HepG2 (cell line): ENCODE measurements around the gene IQGAP2. TPM values are rescaled to one million over a fixed set of nuclear protein-coding genes. Genes with fewer than 3 reads are reported as not detected.
A peak's percentile ranks its signal among the peaks of the same experiment; 100 is the strongest.

Experiments used
- ARID4A ChIP-seq: sonication (generic); formaldehyde crosslinking; IDR thresholded peaks from 2 replicates; pipeline ENCODE4 v1.5.0; 2020; ENCODE audit warnings: mild to moderate bottlenecking, missing genetic modification reagents, borderline replicate concordance
- ATF7 ChIP-seq, 2 experiments: fragments of 450-650 bp in 1 of 2; sonication (generic) in 1 of 2; formaldehyde crosslinking in 1 of 2; IDR thresholded peaks; 2 replicates each; pipeline versions ENCODE4 v1.4.0 to v1.6.1; 2016 to 2020; ENCODE audit warnings: antibody characterized with exemption in 1 of 2, mild to moderate bottlenecking in 1 of 2, missing genetic modification reagents in 1 of 2
- HBP1 ChIP-seq: IDR thresholded peaks from 2 replicates; pipeline ENCODE4 v1.6.1; 2016; ENCODE audit warnings: low read depth, control low read depth
- HIVEP1 ChIP-seq: sonication (generic); formaldehyde crosslinking; IDR thresholded peaks from 2 replicates; pipeline ENCODE4 v1.4.0; 2020; ENCODE audit warnings: mild to moderate bottlenecking, missing genetic modification reagents
- HMG20A ChIP-seq: IDR thresholded peaks from 2 replicates; pipeline ENCODE4 v1.6.1; 2016; ENCODE audit warnings: borderline replicate concordance
- MEF2D ChIP-seq: sonication (generic); formaldehyde crosslinking; IDR thresholded peaks from 2 replicates; pipeline ENCODE4 v1.5.1; 2020; ENCODE audit warnings: mild to moderate bottlenecking, missing genetic modification reagents
- NR0B2 ChIP-seq: sonication (generic); formaldehyde crosslinking; IDR thresholded peaks from 2 replicates; pipeline ENCODE4 v1.4.0; 2020; ENCODE audit warnings: mild to moderate bottlenecking, missing genetic modification reagents
- POLR2A ChIP-seq, 2 experiments: IDR thresholded peaks; 2 replicates each; pipeline ENCODE4 v1.6.1; 2011; ENCODE audit warnings: low read depth in 2 of 2, low read length in 2 of 2, mild to moderate bottlenecking in 1 of 2, moderate library complexity in 1 of 2; ENCODE audit not compliant: insufficient read depth in 1 of 2
- SKI ChIP-seq: fragments of 450-650 bp; IDR thresholded peaks from one replicate; pipeline ENCODE4 v1.6.1; 2018; ENCODE audit warnings: mild to moderate bottlenecking; ENCODE audit not compliant: partially characterized antibody
- SNAPC2 ChIP-seq: sonication (generic); formaldehyde crosslinking; IDR thresholded peaks from 2 replicates; pipeline ENCODE4 v1.8.1; 2022; ENCODE audit warnings: mild to moderate bottlenecking, missing genetic modification reagents
- SP2 ChIP-seq: sonication (generic); formaldehyde crosslinking; IDR thresholded peaks from 2 replicates; pipeline ENCODE4 v1.5.1; 2020; ENCODE audit warnings: mild to moderate bottlenecking, missing genetic modification reagents
- THAP8 ChIP-seq: sonication (generic); formaldehyde crosslinking; IDR thresholded peaks from 2 replicates; pipeline ENCODE4 v1.5.1; 2020; ENCODE audit warnings: missing genetic modification reagents, mild to moderate bottlenecking, borderline replicate concordance
- WIZ ChIP-seq: sonication (generic); formaldehyde crosslinking; IDR thresholded peaks from 2 replicates; pipeline ENCODE4 v1.5.1; 2020; ENCODE audit warnings: mild to moderate bottlenecking, missing genetic modification reagents
- ZBED4 ChIP-seq: sonication (generic); formaldehyde crosslinking; IDR thresholded peaks from 2 replicates; pipeline ENCODE4 v1.4.0; 2020; ENCODE audit warnings: missing genetic modification reagents, borderline replicate concordance
- ZBTB20 ChIP-seq: sonication (generic); formaldehyde crosslinking; IDR thresholded peaks from 2 replicates; pipeline ENCODE4 v1.8.1; 2023; ENCODE audit warnings: missing genetic modification reagents, low read depth, mild to moderate bottlenecking, borderline replicate concordance
- ZNF263 ChIP-seq: sonication (generic); formaldehyde crosslinking; IDR thresholded peaks from 2 replicates; pipeline ENCODE4 v1.4.0; 2020; ENCODE audit warnings: missing genetic modification reagents
- ZNF510 ChIP-seq: sonication (generic); formaldehyde crosslinking; IDR thresholded peaks from 2 replicates; pipeline ENCODE4 v1.4.0; 2020; ENCODE audit warnings: low read depth, mild to moderate bottlenecking, missing genetic modification reagents
- ZNF598 ChIP-seq: sonication (generic); formaldehyde crosslinking; IDR thresholded peaks from 2 replicates; pipeline ENCODE4 v1.5.1; 2020; ENCODE audit warnings: mild to moderate bottlenecking, missing genetic modification reagents, borderline replicate concordance
- polyA plus RNA-seq, 8 experiments: library from polyadenylated mRNA; depleted of rRNA in 3 of 8; stranded (reverse) in 7 of 8; unstranded in 1 of 8; fragments of >200 nt; fragmentation: Illumina TruSeq in 4 of 8; extraction: Trizol in 4 of 8; gene quantifications; 2 replicates each; pipeline versions ENCODE4 v1.2.1 to v1.2.3, GENCODE V29; 2011 to 2016; ENCODE audit warnings: low read depth in 4 of 8, missing spikeins in 1 of 8, mixed read lengths in 1 of 8; ENCODE audit not compliant: insufficient read depth in 1 of 8
- total RNA-seq, 5 experiments: library from RNA; depleted of rRNA; stranded (reverse); fragments of >200 nt; fragmentation: Illumina TruSeq; extraction: Trizol; gene quantifications; 2 replicates each; pipeline ENCODE4 v1.2.3, GENCODE V29; 2016; ENCODE audit warnings: low read depth in 1 of 5

Gene IQGAP2
- total and polyA plus RNA-seq, 2 of the 13 experiments (the other 11 are each of a cell fraction or from before 2014, with no cell fraction given), result 35.2 to 83.3 TPM

GRCh38 chr5:76372323-76373054 lies 30.6 kb upstream of the IQGAP2 start (continued):
- no peak for TF ChIP-seq ZNF263 (CRISPR knock-in tag)
- TF ChIP-seq POLR2A (IDR thresholded peaks at IDR 0.05; ENCODE audit: insufficient read depth in 1 of 2, low read depth in 2 of 2, low read length in 2 of 2), result no peak
- TF ChIP-seq HMG20A (CRISPR knock-in tag), result no peak
- no peak for TF ChIP-seq HBP1 (CRISPR knock-in tag)
- TF ChIP-seq MEF2D, result no peak
- TF ChIP-seq ATF7 (IDR thresholded peaks at IDR 0.05), result no peak
- no peak for TF ChIP-seq ATF7 (CRISPR knock-in tag; IDR thresholded peaks at IDR 0.05)
- no peak for TF ChIP-seq NR0B2
- peak; percentile 45; the same call in 1 of the 2 replicates for TF ChIP-seq ZNF598
- no peak for TF ChIP-seq ZBED4 (CRISPR knock-in tag)
- TF ChIP-seq ARID4A (CRISPR knock-in tag), result peak; percentile 37; the same call in 1 of the 2 replicates
- TF ChIP-seq ZBTB20 (CRISPR knock-in tag), result no peak
- 0 out of 2 replicates have a peak, but pooled peaks have one; percentile 30 for TF ChIP-seq HIVEP1 (CRISPR knock-in tag)
- no peak for TF ChIP-seq SKI
- no peak for TF ChIP-seq ZNF510
- 0 out of 2 replicates have a peak, but pooled peaks have one; percentile 47 for TF ChIP-seq THAP8 (CRISPR knock-in tag)
- peak; percentile 13; the same call in 1 of the 2 replicates for TF ChIP-seq SP2 (CRISPR knock-in tag)
- no peak for TF ChIP-seq SNAPC2 (CRISPR knock-in tag)
- TF ChIP-seq WIZ (CRISPR knock-in tag), result no peak
